GM21786 (cell line): Measurements from ENCODE around the gene ABLIM1.
A peak's percentile ranks its signal among the peaks of the same experiment; 100 is the strongest.

ENCODE experiments used
- ATAC-seq: cut with Tn5 transposase; IDR thresholded peaks from one replicate; pipeline ENCODE4 v1.9.1; 2021; ENCODE audit not compliant: unreplicated experiment

Gene ABLIM1

DNA sequence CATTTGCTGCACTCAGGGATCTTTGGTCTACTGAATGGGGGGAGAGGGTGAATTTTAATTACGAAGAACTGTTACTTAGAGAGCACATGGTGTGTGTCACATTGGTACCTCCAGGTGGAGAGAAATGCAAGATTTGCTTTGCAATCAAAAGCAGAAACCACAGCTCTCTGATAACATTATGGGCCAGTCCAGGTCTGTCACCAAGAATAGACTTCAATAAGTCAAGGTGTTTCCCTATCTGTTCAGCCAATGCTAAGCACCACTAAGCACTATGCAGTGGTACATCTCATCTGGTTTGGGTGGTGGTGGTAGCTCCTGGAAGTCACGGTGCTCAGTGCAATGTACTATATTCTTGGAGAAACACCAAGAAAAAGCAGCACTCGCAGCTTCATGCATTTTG lies 134.2 kb downstream of the ABLIM1 start:
- no peak for ATAC-seq

DNA sequence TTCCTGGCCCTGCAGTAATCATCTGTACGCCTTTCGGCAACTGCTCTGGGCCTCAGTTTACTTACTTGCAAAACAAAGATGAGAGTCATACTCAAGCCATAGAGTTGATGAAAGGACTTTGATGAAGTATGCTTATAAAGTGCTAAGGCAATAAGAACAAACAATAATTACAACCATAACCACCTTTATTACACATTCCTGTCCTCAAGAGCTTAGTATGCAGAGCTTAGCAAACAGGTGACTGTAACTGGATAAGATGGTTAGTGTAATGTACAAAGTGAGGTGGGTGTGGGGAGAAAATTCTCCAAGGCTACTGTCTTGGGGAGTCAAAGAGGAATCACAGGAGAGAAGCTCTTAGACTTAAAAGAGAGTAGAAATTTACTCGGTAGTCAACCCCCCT lies 136.8 kb downstream of the ABLIM1 start:
- no peak for ATAC-seq

DNA sequence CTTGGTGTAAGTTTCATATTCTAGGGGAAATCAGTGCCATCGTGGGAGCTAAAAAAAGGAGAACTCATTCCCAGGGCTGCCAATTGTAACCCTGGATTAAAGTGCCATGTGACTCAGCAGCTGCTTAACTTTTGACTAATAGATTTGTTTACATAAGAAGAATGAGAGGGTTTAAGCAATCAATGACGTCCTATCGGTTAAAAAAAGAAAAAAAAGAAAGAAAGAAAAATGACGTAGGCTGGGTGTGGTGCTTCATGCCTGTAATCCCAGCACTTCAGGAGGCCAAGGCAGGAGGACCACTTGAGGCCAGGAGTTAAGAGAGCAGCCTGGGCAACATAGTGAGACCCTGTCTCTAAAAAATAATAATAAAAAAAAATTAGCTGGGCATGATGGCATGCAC lies 137.6 kb downstream of the ABLIM1 start:
- no peak for ATAC-seq

DNA sequence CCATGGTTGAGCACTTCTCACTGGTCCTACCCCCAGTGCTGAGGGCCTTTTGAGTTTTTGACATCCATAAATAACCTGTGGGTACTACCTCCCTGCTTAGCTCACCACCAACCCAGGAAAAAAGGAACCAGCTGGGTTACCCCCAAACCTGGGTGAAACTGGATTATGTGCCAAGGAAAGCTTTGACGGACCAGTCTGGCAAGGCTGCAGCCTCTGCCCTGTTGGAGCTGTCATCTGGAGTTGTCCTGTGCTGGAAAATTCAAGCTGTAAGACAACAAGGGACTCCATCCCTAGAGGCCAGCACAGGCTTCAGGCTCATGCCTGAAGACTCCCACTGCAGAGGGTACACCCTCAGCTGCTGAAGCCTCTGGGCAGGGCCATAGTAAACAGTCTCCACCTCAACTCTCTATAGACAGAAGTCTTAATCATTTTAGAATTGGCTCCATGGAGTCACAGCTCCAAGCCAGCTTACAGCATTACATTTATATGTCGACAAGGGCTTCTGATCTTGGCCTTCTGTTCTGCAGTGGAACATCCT lies 138.2 kb downstream of the ABLIM1 start:
- ATAC-seq: no peak

DNA sequence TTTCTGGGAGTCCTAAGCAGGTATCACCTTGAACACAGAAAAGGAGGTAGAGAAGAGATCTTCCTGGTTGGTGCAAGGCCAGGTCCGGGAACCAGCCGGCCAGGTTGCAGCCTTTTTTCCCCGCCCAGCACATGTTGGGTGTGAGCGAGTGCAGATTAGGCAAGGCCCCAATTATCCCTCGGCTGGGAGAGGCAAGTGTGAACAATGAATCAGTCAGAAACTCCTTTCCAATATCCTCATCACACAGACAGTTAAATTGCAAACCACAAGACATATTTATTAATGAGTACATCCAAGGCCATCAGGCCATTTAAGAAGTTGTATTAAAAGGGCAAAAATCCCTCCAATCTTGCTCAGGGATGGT lies 138.8 kb downstream of the ABLIM1 start:
- ATAC-seq: no peak

DNA sequence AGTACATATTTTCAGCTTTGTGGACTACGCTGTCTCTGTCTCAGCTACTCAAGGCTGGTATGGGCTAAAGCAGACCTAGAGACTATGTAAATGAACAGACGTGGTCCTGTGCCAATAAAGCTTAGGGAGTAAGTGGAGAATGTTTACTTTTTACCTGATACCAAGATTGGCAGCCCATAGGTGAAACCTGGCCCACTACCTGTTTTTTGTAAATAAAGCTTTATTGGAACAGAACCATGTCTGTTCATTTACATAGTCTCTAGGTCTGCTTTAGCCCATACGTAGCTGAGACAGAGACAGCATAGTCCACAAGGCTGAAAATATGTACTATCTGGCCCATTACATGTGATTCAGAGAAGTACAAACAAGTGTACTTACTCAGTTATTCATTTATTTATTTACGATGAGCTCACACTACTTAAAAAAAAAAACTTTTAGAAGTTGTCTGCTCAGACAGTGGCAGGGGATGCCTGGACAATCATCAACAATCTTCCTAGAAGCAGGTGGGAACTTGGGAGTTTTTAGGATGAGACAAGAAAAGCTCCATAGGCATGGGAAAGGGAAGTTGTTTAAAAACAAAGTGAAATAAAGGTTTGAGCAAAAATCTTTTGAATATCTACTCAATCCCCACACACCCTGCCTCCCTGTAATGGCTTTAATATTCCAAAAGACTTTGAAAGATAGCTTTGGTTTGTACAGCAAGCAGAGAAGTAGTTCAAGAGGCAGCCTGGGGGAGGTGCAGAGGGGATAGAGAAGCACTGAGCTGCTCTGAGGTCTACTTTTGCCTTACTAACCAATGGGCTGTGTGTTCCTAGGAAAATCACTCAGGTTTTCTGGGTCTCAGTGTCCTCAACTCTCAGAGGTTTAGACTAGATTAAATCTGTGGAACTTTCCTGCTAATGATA lies 139.4 kb downstream of the ABLIM1 start:
- ATAC-seq: no peak

DNA sequence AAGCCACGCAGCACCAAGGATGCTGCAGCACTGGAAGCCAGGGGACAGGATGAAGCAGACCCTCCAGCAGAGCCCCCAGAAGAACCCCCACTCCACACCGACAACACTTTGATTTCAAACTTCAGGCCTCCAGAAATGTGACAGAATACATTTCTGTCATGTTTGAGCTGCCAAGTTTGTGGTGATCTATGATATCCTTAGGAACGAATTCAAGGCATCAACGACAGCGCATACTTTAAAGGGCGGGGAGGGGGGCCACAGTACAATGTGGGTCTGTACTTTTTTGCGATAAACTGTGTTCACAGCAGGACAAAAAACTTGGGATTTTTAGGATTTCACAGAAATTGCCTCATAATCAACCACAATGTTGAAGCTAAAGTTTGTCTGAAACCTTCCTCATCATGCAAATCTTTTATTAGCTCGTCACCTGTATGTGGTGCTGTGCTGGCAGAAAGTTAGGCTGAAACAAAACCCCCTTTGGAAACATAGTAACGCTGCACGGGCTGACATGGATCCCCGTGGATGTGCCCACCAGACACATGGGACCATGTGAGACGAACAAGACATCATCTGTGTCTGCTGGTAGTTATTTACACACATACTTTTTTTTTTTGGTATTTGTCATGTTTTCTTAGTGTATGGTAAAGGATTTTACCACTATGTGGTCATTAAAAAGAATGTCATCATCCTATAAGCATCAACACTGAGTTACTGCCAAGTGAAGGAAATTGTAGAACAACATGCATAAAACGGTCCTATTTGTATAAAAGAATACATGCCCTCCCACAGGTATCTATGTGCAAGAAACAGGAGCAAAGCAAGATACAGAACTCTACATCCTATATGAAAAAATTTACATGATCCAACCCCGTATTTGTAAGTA lies 140.5 kb downstream of the ABLIM1 start:
- ATAC-seq: no peak

DNA sequence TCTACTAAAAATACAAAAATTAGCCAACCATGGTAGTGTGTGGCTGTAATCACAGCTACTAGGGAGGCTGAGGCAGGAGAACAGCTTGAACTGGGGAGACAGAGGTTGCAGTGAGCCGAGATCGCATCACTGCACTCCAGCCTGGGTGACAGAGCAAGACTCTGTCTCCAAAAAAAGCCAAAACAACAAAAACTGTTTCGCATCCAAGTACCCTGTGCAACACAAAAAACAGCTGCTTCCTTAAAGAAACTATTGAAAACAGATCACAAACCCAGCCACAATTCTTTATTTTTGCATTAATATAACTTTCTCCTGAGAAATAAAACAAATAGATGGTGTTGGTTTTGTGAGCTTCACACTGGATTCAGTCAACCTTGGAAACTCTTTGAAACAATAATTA lies 141.7 kb downstream of the ABLIM1 start:
- ATAC-seq: no peak

DNA sequence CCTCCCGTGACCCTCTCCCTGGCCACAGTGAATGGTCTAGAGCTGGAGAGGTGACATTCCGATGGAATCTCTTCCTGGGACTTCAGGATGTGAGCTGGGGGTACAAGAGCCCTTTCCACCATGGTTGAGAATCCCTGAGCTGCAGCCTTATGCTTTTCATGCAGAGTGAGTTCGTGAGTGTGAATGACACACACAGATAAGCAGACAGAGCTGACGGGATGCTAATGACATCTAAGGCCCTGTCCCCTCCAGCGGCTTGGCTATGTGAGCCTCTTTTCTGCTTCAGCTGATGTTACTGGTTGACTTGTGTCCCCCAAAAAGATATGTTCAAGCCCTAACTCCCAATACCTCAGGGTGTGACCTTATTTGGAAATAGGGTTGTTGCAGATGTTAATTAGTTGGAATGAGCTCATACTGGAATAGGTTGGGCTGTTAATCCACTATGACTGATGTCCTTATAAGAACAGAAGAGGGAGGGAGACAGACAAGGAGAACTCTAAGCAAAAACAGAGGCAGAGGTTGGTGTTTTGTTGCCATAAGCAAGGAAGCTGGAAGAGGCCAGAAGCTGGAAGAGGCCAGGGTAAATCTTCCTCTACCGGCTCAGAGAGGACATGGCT lies 142.7 kb downstream of the ABLIM1 start:
- ATAC-seq: no peak

DNA sequence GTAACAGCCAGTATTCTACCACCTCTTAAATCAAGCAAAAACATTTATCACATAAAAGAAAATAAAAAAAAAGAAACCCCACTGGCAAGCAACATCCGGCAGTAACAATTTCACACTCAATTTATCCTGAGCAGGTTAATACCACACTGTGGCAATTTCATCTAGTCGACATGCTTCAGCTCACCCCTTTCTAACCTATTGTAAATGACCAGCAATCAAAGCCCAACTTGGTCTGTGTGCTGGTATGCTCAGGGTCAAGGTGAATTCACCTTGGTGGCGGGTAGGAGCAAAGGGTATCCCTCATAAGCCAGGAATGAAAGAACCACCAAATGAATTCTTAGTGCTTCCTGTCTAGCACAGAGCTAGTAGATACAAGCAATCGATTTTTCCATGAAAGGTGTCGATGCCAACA lies 144.7 kb downstream of the ABLIM1 start:
- no peak for ATAC-seq

DNA sequence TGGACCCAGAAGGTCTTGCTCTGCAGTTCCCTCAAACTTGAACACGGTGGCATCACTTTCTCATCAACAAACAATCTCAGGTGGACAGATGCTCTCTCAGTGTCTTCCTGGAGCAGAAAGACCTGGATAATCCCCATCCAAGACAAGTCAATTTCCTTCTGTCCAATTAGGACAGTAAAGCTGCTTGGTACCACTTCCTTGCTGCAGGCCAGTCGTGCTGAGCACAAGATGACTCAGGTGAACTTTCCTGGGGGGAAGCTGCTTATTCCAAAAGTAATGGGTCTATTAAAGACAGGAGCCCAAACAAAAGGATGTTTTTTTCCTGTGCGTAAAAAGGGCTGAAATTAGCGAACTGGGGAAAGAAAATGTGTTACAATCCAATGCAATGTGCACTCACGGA lies 146.2 kb downstream of the ABLIM1 start:
- no peak for ATAC-seq

DNA sequence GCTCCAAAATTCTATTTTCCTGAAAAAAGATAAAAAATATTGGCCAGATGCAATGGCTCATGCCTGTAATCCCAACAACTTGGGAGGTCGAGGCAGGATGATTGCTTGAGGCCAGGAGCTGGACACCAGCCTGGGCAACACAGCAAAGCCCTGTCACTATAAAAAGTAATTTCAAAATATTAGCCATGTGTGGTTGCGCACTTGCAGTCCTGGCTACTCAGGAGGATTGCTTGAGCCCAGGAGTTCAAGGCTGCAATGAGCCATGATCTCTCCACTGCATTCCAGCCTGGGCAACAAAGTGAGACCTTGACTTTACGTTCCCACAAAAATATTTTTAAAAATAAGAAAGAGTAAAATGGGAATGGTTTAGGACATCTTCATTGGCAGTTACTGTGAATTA lies 149.7 kb downstream of the ABLIM1 start:
- no peak for ATAC-seq

DNA sequence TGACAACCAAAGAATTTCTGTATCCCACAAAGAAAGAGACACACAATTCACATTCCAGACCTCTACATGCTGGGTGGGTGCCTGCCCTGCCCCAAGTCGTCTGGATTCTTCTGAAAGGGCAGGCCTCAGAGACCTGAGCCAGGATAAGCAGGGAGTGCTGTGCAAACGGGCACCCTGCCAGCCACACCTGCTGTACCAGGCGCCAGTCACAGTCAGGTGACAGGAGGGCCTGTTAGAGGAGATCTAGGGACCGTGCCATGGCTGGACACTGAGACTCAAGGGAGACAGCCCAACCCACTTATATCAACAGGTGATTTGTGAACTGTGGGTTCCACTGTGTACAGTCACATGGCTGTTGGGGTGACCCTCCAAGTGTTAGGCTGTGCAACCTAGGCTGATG lies 150.6 kb downstream of the ABLIM1 start:
- no peak for ATAC-seq

DNA sequence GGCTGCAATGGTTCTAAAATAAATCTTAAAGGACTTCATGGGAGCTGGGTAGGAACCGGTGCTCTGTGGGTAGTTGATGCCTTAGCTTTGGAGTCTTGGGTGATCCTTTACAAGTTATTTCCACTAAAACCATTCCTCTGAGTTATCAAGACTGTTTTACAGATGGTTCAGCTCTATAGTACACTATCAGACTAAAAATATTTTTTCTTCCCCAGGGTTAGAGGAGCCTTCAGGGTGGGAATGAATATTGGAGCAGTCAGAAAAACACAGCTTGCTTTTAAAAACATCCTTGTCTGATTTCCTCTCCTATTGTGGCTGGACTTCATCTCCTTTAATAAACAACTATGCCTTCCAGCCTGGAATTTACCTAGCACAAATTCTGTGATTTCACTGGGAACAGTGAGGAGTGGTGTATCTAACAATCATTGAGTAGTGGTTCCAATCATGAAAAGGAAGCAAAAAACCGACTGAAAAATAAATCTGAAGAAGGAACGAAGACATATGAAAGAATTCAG lies 151.1 kb downstream of the ABLIM1 start:
- ATAC-seq: no peak

DNA sequence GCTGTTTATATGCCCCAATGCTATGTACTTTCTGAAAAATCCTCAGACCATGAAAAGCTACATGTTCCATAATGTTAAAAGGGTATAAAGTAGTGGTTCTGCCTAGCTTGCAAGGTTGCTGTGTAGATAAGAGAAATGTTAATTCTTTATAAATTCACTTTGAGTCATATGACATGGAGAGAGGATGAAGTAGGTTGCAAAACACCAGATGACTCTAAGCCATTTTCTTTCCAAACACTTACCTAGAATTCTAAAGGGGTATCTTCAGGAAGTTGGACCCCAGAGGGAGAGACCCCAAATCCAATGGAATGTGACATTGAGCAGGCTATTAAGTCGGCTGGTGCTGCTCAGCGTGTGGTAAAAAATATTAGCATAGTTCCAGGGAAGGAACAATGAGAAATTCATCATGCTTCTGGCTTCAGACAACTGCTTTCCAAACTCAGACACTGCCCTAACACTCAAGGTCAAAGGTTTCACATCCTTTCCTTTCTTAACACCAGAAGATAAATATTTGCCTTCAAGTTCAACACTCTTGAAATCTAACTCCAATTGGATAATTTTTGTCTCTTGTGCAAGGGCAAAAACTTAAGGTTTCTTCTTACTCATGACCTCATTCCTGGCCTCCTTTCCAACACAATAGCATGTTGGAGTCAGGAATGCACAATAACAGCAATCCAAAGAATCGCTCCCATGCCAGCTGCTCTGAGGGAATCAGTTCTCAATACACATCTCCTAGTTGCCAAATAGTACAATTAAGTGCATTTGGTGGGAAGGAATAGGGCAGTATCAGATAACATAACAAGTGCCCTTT lies 153.1 kb downstream of the ABLIM1 start:
- ATAC-seq: no peak

DNA sequence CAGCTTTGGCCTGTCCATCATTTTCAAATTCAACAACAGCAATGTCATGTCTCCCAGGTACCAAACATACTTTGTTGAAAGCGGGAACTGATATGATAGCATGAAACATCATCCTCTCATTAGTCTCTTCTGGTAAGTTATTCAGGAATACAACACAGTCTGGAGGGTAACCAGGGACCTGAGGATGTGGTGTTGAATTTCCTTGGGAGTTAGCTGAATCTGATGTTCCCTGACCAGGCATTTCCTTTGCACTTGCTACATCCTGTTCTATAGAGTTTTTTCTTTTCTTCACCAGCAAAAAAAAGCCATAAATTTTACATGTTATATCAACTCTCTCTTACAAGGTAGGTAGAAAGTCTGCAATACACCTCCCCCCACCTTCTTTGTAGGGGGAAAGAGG lies 156.0 kb downstream of the ABLIM1 start:
- no peak for ATAC-seq

DNA sequence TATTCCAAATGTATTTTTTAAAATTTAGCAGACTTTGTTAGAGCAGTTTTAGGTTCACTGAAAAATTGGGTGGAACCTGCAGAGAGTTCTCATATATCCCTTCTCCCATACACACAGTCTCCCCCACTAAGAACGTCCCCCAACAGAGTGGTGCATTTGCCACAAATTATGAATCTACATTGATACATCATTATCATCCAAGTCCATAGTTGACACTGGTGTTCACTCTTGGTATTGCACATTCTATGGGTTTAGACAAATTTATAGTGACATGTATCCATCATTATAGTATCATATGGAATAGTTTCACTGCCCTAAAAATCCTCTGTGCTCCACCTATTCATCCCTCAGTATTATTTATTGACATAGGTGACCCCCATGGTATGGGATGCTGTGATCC lies 156.4 kb downstream of the ABLIM1 start:
- ATAC-seq: no peak

DNA sequence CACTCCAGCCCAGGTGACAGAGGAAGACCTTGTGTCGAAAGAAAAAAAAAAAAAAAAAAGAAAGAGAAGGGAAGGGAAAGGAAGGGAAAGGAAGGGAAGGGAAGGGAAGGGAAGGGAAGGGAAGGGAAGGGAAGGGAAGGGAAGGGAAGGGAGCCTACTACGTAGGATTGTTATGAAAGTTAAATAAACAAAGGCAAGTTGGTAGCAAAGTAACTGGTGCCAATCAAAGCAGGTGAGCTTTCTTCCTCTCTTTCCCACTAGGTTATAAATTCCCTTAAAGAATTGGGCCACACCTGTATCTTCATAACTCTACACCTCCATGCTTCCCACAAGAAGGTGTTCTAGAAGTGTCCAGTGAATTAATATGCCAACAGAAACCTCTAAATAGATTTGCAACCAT lies 157.4 kb downstream of the ABLIM1 start:
- no peak for ATAC-seq

DNA sequence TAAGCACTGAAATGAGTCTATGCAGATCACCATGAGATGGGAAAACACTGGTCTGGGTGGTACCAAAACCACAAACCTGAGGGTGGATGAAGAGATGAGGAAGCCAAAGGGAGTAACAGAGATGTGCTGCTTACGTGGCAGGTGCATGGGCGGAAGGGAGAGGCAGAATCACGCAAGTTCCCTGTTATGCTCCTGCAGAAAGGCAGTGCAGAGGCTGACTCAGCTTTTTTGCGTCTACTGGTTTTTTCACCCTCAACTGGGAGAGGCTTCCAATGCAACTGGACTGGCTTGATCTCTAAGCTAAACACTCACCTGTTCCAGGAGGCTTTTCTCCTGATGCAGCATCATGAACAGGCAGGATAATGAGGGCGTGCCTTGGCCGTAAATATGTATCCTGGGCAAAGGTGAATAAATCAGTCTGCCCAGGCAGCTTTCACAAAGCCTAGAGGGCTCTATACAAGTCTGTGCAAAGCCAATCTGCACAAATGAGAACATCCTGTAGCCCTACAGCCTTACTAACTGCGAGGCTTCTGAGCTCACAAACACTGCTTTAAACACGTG lies 158.4 kb downstream of the ABLIM1 start:
- ATAC-seq: no peak

DNA sequence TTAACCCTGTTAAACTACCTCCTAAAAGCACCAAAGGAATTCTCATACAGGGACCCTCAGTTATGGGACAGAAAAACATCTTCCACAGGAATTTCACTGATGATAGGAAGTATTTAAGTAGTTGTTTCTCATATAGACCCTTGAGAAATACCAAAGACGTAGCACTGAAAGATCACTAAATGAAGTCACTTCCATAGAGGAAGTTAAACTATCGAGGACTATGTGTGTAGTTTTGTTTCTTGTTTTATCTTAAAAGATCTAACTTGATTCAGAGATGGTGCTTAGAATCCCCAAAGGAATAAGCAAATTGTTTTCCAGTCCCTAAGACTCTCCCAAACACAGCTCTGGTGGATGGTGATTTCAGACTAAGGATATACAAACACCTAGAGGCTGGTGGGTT lies 159.0 kb downstream of the ABLIM1 start:
- peak; percentile 23 for ATAC-seq
